Esophagus muscularis mucosa (tissue), 4 donors: ENCODE measurements around the gene SLC26A2.

ENCODE experiments used
- CTCF ChIP-seq, 3 experiments: fragments of 200-600 bp in 2 of 3; fragments of 450-650 bp in 1 of 3; sonication (generic) in 2 of 3; IDR thresholded peaks; one replicate each; pipeline ENCODE4 v1.5.1; 2017 to 2019; ENCODE audit warnings: antibody characterized with exemption in 3 of 3, mild to moderate bottlenecking in 2 of 3, moderate library complexity in 1 of 3
- EP300 ChIP-seq: sonication (generic); formaldehyde crosslinking; IDR thresholded peaks from one replicate; pipeline ENCODE4 v1.6.1; 2017; ENCODE audit warnings: antibody characterized with exemption
- POLR2A ChIP-seq: fragments of 450-650 bp; IDR thresholded peaks from one replicate; pipeline ENCODE4 v1.6.1; 2017; ENCODE audit warnings: antibody characterized with exemption, moderate library complexity, mild to moderate bottlenecking, low read depth
- POLR2AphosphoS5 ChIP-seq, 2 donors: sonication (generic); formaldehyde crosslinking; IDR thresholded peaks; one replicate each; pipeline ENCODE4 v1.6.1; 2017; ENCODE audit warnings: antibody characterized with exemption in 2 of 2

DNA sequence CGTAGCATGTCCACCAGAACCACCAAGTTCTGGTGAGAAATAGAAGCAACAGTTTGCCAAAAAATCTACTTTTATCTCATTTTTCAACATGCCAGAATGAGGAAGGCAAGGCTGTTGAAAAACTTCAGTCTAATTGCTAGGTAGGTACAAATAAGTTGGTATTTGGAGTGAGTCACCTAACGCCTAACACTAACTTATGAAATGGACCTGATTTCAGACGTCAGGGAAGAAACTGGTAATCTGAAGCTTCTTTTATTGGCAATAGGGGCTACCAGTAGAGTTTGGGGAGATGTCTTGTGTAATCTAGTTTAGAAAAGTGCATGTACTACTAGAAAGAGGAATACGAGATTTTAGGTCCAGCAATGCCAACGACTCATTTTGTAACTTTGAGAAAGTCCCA is 11.6 kb upstream of the SLC26A2 start:
- no peak for TF ChIP-seq POLR2A
- TF ChIP-seq EP300 = no peak
- TF ChIP-seq CTCF (IDR thresholded peaks at IDR 0.05) = no peak
- TF ChIP-seq POLR2AphosphoS5 (IDR thresholded peaks at IDR 0.05) = no peak
